Epithelial cell of proximal tubule (primary cell): ENCODE data around the gene ITPR1. TPM values are rescaled to one million over a fixed set of nuclear protein-coding genes. Genes with fewer than 3 reads are reported as not detected.

Source experiments
- DNase-seq: peaks from one replicate; pipeline ENCODE4 v3.0.0-alpha.2; 2011; ENCODE audit warnings: low read depth
- H3K4me3 ChIP-seq: 2 replicates; pipeline ENCODE4 v1.5.1; 2011; ENCODE audit warnings: low read depth, mild to moderate bottlenecking, low read length
- CTCF ChIP-seq: conservative IDR thresholded peaks from 2 replicates; pipeline ENCODE4 v1.5.1; 2012; ENCODE audit warnings: low read depth, mild to moderate bottlenecking, low read length
- total RNA-seq: library from RNA; depleted of rRNA; stranded (reverse); fragments of >200 nt; gene quantifications from 2 replicates; pipeline ENCODE4 v1.2.3, GENCODE V29; 2015

The ITPR1 gene
- total RNA-seq, 1 donor from 2014 or later: 4.6 TPM

- H3K4me3 ChIP-seq: no peak overlapping the region
- no peak for DNase-seq
- TF ChIP-seq CTCF: no peak
Measured at GRCh38 chr3:4517093-4517492, 23.9 kb downstream of the ITPR1 start.

- no peak for DNase-seq
- TF ChIP-seq CTCF: no peak
- H3K4me3 ChIP-seq: no peak overlapping the region
Measured at GRCh38 chr3:4517643-4518311, 24.6 kb downstream of the ITPR1 start.

- no peak for TF ChIP-seq CTCF
- no peak for DNase-seq
Measured at GRCh38 chr3:4520033-4520816, 27.1 kb downstream of the ITPR1 start.

GRCh38 chr3:4522947-4523346 is 29.8 kb downstream of the ITPR1 start:
- DNase-seq: no peak
- no peak for TF ChIP-seq CTCF
- H3K4me3 ChIP-seq: no peak overlapping the region

More at GRCh38 chr3:4520033-4520816, 27.1 kb downstream of the ITPR1 start:
- no peak overlapping the region for H3K4me3 ChIP-seq

- TF ChIP-seq CTCF: no peak
- no peak for DNase-seq
- H3K4me3 ChIP-seq: no peak overlapping the region
Measured at GRCh38 chr3:4523710-4524698, 30.9 kb downstream of the ITPR1 start.

GRCh38 chr3:4525560-4526223 is 32.5 kb downstream of the ITPR1 start:
- TF ChIP-seq CTCF: no peak
- no peak for DNase-seq
- no peak overlapping the region for H3K4me3 ChIP-seq
